ENCODE data around the gene DPF3.

DNA sequence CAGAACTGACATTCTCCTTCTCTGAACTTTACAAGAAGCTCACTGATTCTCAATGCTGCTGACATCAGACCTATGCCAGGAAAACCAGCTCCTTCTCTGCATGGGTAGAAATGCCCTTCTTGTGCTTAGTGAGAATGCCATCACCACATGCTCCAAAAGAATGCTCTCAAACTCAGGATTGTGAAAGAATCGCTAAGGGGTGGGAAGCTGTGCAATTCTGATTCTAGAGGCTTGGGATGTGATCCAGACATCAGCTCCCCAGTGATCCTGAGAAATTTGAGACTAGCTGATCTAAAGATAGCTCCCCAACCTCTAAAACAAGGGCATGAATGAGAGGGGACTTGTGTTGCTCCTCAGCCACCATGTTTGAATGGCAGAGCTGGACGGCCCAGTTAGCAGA is 113.2 kb downstream of the DPF3 start:
- TF ChIP-seq CTCF (IDR thresholded peaks at IDR 0.05) (no peak), POLR2A (IDR thresholded peaks at IDR 0.05) (no peak)

Data from heart left ventricle (tissue), 13 donors.